Endothelial cell of umbilical vein (primary cell): Measurements from ENCODE around the gene HK3.

Source experiments
- EZH2 ChIP-seq: IDR thresholded peaks from 2 replicates; pipeline ENCODE4 v1.6.1; 2012; ENCODE audit warnings: borderline replicate concordance, low read depth, mild to moderate bottlenecking, moderate library complexity, low read length, inconsistent platforms; ENCODE audit not compliant: severe bottlenecking
- POLR2A ChIP-seq: IDR thresholded peaks from 2 replicates; pipeline ENCODE4 v1.6.1; 2012; ENCODE audit warnings: low read depth, mild to moderate bottlenecking, control low read depth, low read length
- POLR2AphosphoS5 ChIP-seq: IDR thresholded peaks from 2 replicates; pipeline ENCODE4 v1.6.1; 2012; ENCODE audit warnings: low read depth, mild to moderate bottlenecking, control low read depth, low read length, moderate library complexity; ENCODE audit not compliant: insufficient read depth
- TF ChIP-seq, protein P1 (sequence below), 2 donors: IDR thresholded peaks; 1 replicate in 1 of 2; 2 replicates in 1 of 2; pipeline ENCODE4 v1.5.1; 2011; ENCODE audit warnings: low read length in 2 of 2, mild to moderate bottlenecking in 2 of 2, moderate library complexity in 2 of 2, control low read depth in 1 of 2, inconsistent platforms in 1 of 2, low read depth in 1 of 2; ENCODE audit not compliant: insufficient read depth in 1 of 2; ENCODE audit errors: extremely low read depth in 1 of 2

DNA sequence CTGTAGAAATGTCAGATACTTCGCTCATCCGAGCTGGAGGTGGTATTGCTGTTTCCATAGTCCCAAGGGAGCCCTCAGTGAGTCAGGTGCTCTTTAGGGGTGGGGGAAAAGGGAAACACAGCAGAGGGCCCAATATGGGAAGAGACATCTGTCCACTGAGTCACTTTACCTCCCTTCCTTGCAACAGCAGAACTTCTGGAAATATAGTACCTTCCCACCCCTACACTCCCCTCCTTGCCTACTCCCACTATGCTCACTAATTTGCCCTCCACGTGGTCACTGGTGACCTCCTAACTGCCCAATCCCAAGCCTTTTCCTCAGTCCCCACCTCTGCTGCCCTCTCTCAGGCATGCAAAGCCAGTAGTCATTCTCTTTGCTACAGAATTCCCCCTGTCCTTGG lies 1.9 kb downstream of the HK3 start:
- TF ChIP-seq, protein P1, sequence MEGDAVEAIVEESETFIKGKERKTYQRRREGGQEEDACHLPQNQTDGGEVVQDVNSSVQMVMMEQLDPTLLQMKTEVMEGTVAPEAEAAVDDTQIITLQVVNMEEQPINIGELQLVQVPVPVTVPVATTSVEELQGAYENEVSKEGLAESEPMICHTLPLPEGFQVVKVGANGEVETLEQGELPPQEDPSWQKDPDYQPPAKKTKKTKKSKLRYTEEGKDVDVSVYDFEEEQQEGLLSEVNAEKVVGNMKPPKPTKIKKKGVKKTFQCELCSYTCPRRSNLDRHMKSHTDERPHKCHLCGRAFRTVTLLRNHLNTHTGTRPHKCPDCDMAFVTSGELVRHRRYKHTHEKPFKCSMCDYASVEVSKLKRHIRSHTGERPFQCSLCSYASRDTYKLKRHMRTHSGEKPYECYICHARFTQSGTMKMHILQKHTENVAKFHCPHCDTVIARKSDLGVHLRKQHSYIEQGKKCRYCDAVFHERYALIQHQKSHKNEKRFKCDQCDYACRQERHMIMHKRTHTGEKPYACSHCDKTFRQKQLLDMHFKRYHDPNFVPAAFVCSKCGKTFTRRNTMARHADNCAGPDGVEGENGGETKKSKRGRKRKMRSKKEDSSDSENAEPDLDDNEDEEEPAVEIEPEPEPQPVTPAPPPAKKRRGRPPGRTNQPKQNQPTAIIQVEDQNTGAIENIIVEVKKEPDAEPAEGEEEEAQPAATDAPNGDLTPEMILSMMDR (IDR thresholded peaks at IDR 0.05; ENCODE audit: extremely low read depth in 1 of 2, insufficient read depth in 1 of 2, low read depth in 1 of 2, low read length in 2 of 2) = no peak
- no peak for TF ChIP-seq EZH2
- TF ChIP-seq POLR2AphosphoS5 = no peak
- TF ChIP-seq POLR2A = no peak
